ENCODE results near the gene PPP1R37. TPM values are rescaled to one million over a fixed set of nuclear protein-coding genes. Genes with fewer than 3 reads are reported as not detected.

The PPP1R37 gene
- total and polyA plus RNA-seq, 2 of the 13 experiments (the other 11 are each of a cell fraction or from before 2014, with no cell fraction given) = 9.0 to 14.3 TPM

- TF ChIP-seq, protein P1, sequence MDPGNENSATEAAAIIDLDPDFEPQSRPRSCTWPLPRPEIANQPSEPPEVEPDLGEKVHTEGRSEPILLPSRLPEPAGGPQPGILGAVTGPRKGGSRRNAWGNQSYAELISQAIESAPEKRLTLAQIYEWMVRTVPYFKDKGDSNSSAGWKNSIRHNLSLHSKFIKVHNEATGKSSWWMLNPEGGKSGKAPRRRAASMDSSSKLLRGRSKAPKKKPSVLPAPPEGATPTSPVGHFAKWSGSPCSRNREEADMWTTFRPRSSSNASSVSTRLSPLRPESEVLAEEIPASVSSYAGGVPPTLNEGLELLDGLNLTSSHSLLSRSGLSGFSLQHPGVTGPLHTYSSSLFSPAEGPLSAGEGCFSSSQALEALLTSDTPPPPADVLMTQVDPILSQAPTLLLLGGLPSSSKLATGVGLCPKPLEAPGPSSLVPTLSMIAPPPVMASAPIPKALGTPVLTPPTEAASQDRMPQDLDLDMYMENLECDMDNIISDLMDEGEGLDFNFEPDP (CRISPR knock-in tag; conservative IDR thresholded peaks at IDR 0.05) = no peak
- TF ChIP-seq, protein P2, sequence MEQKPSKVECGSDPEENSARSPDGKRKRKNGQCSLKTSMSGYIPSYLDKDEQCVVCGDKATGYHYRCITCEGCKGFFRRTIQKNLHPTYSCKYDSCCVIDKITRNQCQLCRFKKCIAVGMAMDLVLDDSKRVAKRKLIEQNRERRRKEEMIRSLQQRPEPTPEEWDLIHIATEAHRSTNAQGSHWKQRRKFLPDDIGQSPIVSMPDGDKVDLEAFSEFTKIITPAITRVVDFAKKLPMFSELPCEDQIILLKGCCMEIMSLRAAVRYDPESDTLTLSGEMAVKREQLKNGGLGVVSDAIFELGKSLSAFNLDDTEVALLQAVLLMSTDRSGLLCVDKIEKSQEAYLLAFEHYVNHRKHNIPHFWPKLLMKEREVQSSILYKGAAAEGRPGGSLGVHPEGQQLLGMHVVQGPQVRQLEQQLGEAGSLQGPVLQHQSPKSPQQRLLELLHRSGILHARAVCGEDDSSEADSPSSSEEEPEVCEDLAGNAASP (CRISPR knock-in tag; IDR thresholded peaks at IDR 0.05; ENCODE audit: borderline replicate concordance) = peak; percentile 34; the same call in 1 of the 2 replicates
- TF ChIP-seq DPF2 (CRISPR knock-in tag; IDR thresholded peaks at IDR 0.05; ENCODE audit: borderline replicate concordance, low read depth) (0 out of 2 replicates have a peak, but pooled peaks have one; percentile 22), SMC3 (IDR thresholded peaks at IDR 0.05; ENCODE audit: low read length) (no peak), ZNF230 (CRISPR knock-in tag; IDR thresholded peaks at IDR 0.05) (no peak), ZNF441 (CRISPR knock-in tag; IDR thresholded peaks at IDR 0.05; ENCODE audit: borderline replicate concordance) (0 out of 2 replicates have a peak, but pooled peaks have one; percentile 24), RBM22 (optimal IDR thresholded peaks at IDR 0.05; ENCODE audit: low read length) (no peak), ZNF552 (CRISPR knock-in tag; IDR thresholded peaks at IDR 0.05; ENCODE audit: borderline replicate concordance) (no peak), FOXP4 (CRISPR knock-in tag; IDR thresholded peaks at IDR 0.05) (peak; percentile 84), ADNP (CRISPR knock-in tag; IDR thresholded peaks at IDR 0.05) (no peak), RBAK (CRISPR knock-in tag; IDR thresholded peaks at IDR 0.05) (no peak), AHR (CRISPR knock-in tag; IDR thresholded peaks at IDR 0.05) (no peak), ZNF235 (CRISPR knock-in tag; IDR thresholded peaks at IDR 0.05; ENCODE audit: borderline replicate concordance) (no peak), ARNT2 (CRISPR knock-in tag; IDR thresholded peaks at IDR 0.05; ENCODE audit: low read depth) (no peak), KLF16 (CRISPR knock-in tag; IDR thresholded peaks at IDR 0.05) (no peak)
- TF ChIP-seq, protein P3, sequence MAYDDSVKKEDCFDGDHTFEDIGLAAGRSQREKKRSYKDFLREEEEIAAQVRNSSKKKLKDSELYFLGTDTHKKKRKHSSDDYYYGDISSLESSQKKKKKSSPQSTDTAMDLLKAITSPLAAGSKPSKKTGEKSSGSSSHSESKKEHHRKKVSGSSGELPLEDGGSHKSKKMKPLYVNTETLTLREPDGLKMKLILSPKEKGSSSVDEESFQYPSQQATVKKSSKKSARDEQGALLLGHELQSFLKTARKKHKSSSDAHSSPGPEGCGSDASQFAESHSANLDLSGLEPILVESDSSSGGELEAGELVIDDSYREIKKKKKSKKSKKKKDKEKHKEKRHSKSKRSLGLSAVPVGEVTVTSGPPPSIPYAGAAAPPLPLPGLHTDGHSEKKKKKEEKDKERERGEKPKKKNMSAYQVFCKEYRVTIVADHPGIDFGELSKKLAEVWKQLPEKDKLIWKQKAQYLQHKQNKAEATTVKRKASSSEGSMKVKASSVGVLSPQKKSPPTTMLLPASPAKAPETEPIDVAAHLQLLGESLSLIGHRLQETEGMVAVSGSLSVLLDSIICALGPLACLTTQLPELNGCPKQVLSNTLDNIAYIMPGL (CRISPR knock-in tag; IDR thresholded peaks at IDR 0.05; ENCODE audit: borderline replicate concordance in 1 of 2, low read depth in 1 of 2) = no peak
- TF ChIP-seq, protein P4, sequence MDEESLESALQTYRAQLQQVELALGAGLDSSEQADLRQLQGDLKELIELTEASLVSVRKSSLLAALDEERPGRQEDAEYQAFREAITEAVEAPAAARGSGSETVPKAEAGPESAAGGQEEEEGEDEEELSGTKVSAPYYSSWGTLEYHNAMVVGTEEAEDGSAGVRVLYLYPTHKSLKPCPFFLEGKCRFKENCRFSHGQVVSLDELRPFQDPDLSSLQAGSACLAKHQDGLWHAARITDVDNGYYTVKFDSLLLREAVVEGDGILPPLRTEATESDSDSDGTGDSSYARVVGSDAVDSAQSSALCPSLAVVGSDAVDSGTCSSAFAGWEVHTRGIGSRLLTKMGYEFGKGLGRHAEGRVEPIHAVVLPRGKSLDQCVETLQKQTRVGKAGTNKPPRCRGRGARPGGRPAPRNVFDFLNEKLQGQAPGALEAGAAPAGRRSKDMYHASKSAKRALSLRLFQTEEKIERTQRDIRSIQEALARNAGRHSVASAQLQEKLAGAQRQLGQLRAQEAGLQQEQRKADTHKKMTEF (CRISPR knock-in tag; IDR thresholded peaks at IDR 0.05) = no peak
Observed at GRCh38 chr19:45171211-45171623, 78.2 kb downstream of the PPP1R37 start (continued).

Data from HepG2 (cell line).